ENCODE results near the gene LIAS. TPM values are rescaled to one million over a fixed set of nuclear protein-coding genes. Genes with fewer than 3 reads are reported as not detected.

Gene LIAS
- total and polyA plus RNA-seq, 2 of the 13 experiments (the other 11 are each of a cell fraction or from before 2014, with no cell fraction given): 16.0 to 16.6 TPM

DNA sequence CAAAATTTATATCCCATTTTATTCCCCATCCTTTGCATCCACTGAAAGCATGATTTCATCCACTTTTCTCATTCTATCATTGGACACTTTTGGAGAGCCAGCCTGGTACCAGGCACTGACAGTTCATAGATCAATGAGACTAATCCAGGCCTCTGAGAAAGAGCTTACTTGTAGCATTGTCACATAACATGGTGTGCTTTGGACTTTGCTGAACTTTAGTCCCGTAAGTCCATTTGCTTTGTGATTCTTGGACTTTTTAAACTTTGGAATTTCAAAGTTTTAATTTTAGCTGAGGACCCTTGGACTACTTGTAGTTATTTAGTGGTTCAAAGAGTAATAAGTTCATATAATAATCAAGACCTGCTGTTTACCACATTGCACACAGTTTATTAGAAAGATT, 11.5 kb downstream of the LIAS start (continued):
- TF ChIP-seq, protein P1, sequence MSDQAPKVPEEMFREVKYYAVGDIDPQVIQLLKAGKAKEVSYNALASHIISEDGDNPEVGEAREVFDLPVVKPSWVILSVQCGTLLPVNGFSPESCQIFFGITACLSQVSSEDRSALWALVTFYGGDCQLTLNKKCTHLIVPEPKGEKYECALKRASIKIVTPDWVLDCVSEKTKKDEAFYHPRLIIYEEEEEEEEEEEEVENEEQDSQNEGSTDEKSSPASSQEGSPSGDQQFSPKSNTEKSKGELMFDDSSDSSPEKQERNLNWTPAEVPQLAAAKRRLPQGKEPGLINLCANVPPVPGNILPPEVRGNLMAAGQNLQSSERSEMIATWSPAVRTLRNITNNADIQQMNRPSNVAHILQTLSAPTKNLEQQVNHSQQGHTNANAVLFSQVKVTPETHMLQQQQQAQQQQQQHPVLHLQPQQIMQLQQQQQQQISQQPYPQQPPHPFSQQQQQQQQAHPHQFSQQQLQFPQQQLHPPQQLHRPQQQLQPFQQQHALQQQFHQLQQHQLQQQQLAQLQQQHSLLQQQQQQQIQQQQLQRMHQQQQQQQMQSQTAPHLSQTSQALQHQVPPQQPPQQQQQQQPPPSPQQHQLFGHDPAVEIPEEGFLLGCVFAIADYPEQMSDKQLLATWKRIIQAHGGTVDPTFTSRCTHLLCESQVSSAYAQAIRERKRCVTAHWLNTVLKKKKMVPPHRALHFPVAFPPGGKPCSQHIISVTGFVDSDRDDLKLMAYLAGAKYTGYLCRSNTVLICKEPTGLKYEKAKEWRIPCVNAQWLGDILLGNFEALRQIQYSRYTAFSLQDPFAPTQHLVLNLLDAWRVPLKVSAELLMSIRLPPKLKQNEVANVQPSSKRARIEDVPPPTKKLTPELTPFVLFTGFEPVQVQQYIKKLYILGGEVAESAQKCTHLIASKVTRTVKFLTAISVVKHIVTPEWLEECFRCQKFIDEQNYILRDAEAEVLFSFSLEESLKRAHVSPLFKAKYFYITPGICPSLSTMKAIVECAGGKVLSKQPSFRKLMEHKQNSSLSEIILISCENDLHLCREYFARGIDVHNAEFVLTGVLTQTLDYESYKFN (CRISPR knock-in tag; conservative IDR thresholded peaks at IDR 0.05): peak; percentile 46
- TF ChIP-seq ZNF230 (CRISPR knock-in tag; IDR thresholded peaks at IDR 0.05) (no peak), EEA1 (CRISPR knock-in tag; IDR thresholded peaks at IDR 0.05; ENCODE audit: borderline replicate concordance) (no peak), PHF8 (CRISPR knock-in tag; IDR thresholded peaks at IDR 0.05) (no peak), HDAC1 (CRISPR knock-in tag; IDR thresholded peaks at IDR 0.05) (0 out of 2 replicates have a peak, but pooled peaks have one; percentile 38), TEAD3 (CRISPR knock-in tag; optimal IDR thresholded peaks at IDR 0.05; ENCODE audit: borderline replicate concordance) (peak; percentile 27), RBFOX2 (IDR thresholded peaks at IDR 0.05; ENCODE audit: low read depth, low read length) (no peak), ZNF333 (CRISPR knock-in tag; IDR thresholded peaks at IDR 0.05; ENCODE audit: borderline replicate concordance) (no peak), EP300 (IDR thresholded peaks at IDR 0.05; ENCODE audit: low read depth in 2 of 2, low read length in 2 of 2) (peak in 1 of 2 experiments; percentile 51; a peak in 2 of 4 replicates), EP300 (CRISPR knock-in tag; IDR thresholded peaks at IDR 0.05; ENCODE audit: borderline replicate concordance) (no peak), HNF4G (IDR thresholded peaks at IDR 0.05; ENCODE audit: borderline replicate concordance, low read depth, low read length) (peak; percentile 77), HNF4G (CRISPR knock-in tag; IDR thresholded peaks at IDR 0.05; ENCODE audit: borderline replicate concordance, low read depth) (peak; percentile 36; the same call in 1 of the 2 replicates), ZNF605 (CRISPR knock-in tag; IDR thresholded peaks at IDR 0.05) (no peak), CAMTA2 (CRISPR knock-in tag; IDR thresholded peaks at IDR 0.05; ENCODE audit: borderline replicate concordance) (no peak)
- TF ChIP-seq, protein P2, sequence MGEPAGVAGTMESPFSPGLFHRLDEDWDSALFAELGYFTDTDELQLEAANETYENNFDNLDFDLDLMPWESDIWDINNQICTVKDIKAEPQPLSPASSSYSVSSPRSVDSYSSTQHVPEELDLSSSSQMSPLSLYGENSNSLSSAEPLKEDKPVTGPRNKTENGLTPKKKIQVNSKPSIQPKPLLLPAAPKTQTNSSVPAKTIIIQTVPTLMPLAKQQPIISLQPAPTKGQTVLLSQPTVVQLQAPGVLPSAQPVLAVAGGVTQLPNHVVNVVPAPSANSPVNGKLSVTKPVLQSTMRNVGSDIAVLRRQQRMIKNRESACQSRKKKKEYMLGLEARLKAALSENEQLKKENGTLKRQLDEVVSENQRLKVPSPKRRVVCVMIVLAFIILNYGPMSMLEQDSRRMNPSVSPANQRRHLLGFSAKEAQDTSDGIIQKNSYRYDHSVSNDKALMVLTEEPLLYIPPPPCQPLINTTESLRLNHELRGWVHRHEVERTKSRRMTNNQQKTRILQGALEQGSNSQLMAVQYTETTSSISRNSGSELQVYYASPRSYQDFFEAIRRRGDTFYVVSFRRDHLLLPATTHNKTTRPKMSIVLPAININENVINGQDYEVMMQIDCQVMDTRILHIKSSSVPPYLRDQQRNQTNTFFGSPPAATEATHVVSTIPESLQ (CRISPR knock-in tag; conservative IDR thresholded peaks at IDR 0.05): no peak
- TF ChIP-seq, protein P3, sequence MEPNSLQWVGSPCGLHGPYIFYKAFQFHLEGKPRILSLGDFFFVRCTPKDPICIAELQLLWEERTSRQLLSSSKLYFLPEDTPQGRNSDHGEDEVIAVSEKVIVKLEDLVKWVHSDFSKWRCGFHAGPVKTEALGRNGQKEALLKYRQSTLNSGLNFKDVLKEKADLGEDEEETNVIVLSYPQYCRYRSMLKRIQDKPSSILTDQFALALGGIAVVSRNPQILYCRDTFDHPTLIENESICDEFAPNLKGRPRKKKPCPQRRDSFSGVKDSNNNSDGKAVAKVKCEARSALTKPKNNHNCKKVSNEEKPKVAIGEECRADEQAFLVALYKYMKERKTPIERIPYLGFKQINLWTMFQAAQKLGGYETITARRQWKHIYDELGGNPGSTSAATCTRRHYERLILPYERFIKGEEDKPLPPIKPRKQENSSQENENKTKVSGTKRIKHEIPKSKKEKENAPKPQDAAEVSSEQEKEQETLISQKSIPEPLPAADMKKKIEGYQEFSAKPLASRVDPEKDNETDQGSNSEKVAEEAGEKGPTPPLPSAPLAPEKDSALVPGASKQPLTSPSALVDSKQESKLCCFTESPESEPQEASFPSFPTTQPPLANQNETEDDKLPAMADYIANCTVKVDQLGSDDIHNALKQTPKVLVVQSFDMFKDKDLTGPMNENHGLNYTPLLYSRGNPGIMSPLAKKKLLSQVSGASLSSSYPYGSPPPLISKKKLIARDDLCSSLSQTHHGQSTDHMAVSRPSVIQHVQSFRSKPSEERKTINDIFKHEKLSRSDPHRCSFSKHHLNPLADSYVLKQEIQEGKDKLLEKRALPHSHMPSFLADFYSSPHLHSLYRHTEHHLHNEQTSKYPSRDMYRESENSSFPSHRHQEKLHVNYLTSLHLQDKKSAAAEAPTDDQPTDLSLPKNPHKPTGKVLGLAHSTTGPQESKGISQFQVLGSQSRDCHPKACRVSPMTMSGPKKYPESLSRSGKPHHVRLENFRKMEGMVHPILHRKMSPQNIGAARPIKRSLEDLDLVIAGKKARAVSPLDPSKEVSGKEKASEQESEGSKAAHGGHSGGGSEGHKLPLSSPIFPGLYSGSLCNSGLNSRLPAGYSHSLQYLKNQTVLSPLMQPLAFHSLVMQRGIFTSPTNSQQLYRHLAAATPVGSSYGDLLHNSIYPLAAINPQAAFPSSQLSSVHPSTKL (CRISPR knock-in tag; IDR thresholded peaks at IDR 0.05): peak; percentile 48; the same call in 1 of the 2 replicates

Measured in HepG2 (cell line).